Mammary epithelial cell (primary cell): ENCODE data around the gene EMP1.

ENCODE experiments used
- EZH2 ChIP-seq: IDR thresholded peaks from 2 replicates; pipeline ENCODE4 v1.6.1; 2012; ENCODE audit warnings: low read length, inconsistent platforms, borderline replicate concordance
- TF ChIP-seq, protein P1 (sequence below), 2 donors: IDR thresholded peaks in 1 of 2; conservative IDR thresholded peaks in 1 of 2; 2 replicates each; pipeline ENCODE4 v1.5.1; 2011 to 2012; ENCODE audit warnings: inconsistent platforms in 2 of 2, low read length in 2 of 2, mild to moderate bottlenecking in 2 of 2, control low read depth in 1 of 2, low read depth in 1 of 2; ENCODE audit not compliant: insufficient read depth in 1 of 2; ENCODE audit errors: extremely low read depth in 1 of 2

DNA sequence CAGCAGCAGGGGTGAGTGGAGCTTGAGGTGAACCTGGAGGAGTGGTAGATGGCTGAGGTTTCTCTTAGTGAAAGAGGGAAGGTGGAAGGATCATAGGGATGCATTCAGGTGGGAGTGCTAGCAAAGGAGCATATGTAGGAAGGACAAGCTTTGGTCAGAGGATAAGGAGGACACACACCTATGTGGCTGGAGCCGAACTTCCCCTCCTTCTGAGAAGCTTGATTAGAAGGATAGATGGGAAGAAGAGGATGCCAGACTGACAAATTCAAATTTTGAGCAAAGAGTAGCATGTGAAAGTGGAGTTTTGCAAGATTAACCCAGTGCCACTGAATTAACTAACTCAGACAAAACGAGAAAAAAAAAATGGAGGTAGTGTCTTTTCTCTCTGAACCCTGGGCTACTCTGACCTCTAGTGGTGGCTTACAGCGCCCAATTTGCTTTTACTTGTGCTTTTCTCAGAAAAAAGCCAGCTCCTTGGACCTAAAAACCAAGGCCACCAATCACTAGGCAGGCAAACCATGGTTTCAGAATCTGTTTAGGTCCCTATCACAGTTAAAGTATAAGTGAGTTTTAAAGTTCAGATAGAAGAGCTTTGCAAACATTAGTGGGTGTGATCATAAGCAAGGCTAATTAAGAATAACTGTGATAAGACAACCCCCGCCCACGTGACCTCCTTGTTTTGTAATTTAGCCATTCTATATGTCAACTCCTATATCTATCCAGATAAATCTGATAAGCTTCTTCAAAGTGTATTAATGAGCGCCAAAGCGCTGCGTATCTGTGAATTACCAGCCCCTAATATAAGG is 15.5 kb downstream of the EMP1 start:
- TF ChIP-seq, protein P1, sequence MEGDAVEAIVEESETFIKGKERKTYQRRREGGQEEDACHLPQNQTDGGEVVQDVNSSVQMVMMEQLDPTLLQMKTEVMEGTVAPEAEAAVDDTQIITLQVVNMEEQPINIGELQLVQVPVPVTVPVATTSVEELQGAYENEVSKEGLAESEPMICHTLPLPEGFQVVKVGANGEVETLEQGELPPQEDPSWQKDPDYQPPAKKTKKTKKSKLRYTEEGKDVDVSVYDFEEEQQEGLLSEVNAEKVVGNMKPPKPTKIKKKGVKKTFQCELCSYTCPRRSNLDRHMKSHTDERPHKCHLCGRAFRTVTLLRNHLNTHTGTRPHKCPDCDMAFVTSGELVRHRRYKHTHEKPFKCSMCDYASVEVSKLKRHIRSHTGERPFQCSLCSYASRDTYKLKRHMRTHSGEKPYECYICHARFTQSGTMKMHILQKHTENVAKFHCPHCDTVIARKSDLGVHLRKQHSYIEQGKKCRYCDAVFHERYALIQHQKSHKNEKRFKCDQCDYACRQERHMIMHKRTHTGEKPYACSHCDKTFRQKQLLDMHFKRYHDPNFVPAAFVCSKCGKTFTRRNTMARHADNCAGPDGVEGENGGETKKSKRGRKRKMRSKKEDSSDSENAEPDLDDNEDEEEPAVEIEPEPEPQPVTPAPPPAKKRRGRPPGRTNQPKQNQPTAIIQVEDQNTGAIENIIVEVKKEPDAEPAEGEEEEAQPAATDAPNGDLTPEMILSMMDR (conservative IDR thresholded peaks at IDR 0.05 in 1 of 2, IDR thresholded peaks at IDR 0.05 in 1 of 2; ENCODE audit: extremely low read depth in 1 of 2, insufficient read depth in 1 of 2, low read depth in 1 of 2, low read length in 2 of 2) = peak; percentile 68 to 71
- no peak for TF ChIP-seq EZH2
